GM10248 (cell line): ENCODE measurements around the gene RGP1.

Source experiments
- CTCF ChIA-PET: fragments of 300-600 bp; sonication (Branson Sonifier 250); formaldehyde crosslinking; extraction: SDS; loops from one replicate; lab custom pipeline; 2021; ENCODE audit warnings: antibody characterized with exemption; lab: Yijun Ruan, JAX
- POLR2A ChIA-PET: fragments of 350-650 bp; sonication (Branson Sonifier 250); formaldehyde crosslinking; extraction: SDS; loops from one replicate; lab custom pipeline; 2020; ENCODE audit warnings: antibody characterized with exemption; lab: Yijun Ruan, JAX
- DNase-seq: peaks from one replicate; pipeline ENCODE4 v3.0.0; 2012; ENCODE audit errors: extremely low spot score
- TF ChIP-seq, protein P1 (sequence below): IDR thresholded peaks from 2 replicates; pipeline ENCODE4 v1.5.1; 2012; ENCODE audit warnings: mild to moderate bottlenecking, low read depth; ENCODE audit errors: extremely low read depth, missing control alignments, control extremely low read depth

Gene RGP1

DNA sequence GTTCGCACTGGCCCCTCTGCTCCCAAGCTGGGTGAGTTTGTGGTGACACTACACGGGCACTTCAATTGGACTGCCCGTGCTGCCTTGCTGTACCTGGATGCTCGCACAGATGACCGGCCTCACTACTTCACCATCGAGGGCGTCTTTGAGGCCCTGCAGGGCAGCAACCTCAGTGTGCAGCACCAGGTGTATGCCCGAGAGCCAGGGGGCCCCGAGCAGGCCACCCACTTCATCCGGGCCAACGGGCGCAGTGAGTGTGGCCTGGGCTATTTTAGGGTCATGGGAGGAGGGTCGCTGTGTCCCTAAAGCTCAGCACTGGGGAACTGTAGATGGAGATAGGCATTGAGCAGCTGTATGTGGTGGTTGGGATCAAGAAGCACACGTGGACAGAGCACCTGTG lies 43.7 kb downstream of the RGP1 start:
- TF ChIP-seq, protein P1, sequence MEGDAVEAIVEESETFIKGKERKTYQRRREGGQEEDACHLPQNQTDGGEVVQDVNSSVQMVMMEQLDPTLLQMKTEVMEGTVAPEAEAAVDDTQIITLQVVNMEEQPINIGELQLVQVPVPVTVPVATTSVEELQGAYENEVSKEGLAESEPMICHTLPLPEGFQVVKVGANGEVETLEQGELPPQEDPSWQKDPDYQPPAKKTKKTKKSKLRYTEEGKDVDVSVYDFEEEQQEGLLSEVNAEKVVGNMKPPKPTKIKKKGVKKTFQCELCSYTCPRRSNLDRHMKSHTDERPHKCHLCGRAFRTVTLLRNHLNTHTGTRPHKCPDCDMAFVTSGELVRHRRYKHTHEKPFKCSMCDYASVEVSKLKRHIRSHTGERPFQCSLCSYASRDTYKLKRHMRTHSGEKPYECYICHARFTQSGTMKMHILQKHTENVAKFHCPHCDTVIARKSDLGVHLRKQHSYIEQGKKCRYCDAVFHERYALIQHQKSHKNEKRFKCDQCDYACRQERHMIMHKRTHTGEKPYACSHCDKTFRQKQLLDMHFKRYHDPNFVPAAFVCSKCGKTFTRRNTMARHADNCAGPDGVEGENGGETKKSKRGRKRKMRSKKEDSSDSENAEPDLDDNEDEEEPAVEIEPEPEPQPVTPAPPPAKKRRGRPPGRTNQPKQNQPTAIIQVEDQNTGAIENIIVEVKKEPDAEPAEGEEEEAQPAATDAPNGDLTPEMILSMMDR: no peak
- CTCF ChIA-PET: interaction anchor here (1.3 to 2.4 kb wide), 4 partner anchors 19 to 89 kb away, joined by 4 to 9 read pairs (median 8); partner anchors contain the start of gene SPAG8
- POLR2A ChIA-PET: no interaction called here
- no peak for DNase-seq

DNA sequence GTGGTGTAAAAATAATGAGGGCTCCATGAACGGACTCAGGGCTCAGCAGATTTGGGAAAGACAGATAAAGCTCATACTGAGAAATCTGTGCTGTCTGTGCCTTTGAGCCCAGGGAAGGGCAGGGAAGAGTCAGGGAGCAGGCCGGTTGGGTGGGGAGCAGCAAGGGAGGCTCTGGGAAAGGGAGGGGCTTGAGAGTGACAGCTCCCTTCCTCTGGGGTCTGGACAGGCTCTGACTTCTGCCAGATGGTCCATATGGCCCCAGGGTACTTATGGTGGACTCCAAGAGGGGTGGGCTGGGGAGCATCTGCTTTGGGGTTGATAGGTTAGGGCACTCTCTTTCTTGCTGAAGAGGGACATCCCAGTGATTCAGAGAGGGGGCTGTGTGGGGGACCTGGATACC lies 44.4 kb downstream of the RGP1 start:
- TF ChIP-seq, protein P1: no peak
- ChIA-PET CTCF (interaction anchor here (1.3 to 2.4 kb wide), 4 partner anchors 19 to 89 kb away, joined by 4 to 9 read pairs (median 8); partner anchors contain the start of gene SPAG8), POLR2A (no interaction called here)
- DNase-seq: no peak

DNA sequence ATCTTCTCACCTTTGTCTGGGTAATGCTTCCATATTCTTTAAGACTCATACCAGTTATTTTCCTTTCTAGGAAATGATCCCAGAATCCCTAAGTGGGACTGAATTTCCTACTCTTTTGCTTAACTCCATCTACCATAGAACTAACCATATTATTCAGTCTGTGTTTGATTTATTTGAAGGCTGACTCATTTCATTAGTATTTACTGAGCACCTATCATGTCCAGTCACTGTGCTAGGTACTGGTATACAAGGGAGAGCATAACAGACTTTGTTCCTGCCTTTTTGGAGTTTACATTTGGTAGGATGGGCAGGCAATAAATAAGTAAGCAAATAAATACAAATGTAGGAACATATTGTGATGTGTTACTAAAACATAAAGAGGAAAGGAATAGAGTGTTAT lies 46.6 kb downstream of the RGP1 start:
- ChIA-PET CTCF (interaction anchor here (3.3 to 7.0 kb wide), 2 partner anchors 16 to 30 kb away, joined by 12 to 47 read pairs; partner anchors contain the start of genes HINT2 and SPAG8), POLR2A (no interaction called here)
- TF ChIP-seq, protein P1: no peak
- DNase-seq: no peak

DNA sequence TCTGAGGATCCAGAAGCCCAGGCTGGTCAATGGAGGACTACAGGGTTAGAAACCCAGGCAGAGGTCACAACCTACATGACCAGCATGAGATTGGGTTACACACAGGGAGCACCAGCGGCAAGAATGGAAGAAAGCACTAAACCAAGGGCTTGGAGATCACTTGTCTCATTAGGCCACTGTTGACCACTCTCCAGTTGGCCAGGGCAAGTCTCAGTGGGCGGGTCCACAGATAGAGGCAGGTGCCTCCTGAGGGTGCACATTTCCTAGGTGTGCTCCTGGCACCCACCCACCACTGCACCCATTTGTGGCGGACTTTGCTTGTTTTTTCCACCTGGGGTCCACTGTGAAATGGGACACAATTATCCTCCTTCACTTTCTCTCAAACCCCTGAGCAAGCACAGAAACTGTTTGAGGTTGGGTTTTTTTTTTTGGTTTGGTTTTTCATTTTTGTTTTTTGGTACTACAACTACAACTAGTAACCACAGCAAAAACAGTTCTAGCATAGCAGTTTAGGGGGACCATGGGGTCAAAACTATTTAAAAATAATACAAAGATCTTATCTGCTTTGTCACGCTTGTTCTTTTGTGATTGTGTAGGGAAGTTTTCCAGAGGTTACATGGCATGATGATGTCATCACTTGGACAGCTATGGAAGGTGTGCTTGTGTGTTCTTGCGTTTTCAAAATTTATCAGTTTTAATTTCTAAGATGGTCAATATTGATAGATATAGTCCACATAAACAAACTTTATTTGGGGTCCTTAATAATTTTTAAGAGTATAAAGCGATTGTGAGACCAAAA lies 48.4 kb downstream of the RGP1 start:
- ChIA-PET POLR2A (interaction anchor here (0.5 kb wide), 1 partner anchor 1955 kb away, joined by 8 read pairs; no protein-coding TSS in a partner anchor), CTCF (interaction anchor here (0.7 to 13.0 kb wide), 8 partner anchors 8 to 100 kb away, joined by 3 to 72 read pairs (median 8); partner anchors contain the start of genes HINT2 and SPAG8)
- DNase-seq: no peak
- TF ChIP-seq, protein P1: no peak

DNA sequence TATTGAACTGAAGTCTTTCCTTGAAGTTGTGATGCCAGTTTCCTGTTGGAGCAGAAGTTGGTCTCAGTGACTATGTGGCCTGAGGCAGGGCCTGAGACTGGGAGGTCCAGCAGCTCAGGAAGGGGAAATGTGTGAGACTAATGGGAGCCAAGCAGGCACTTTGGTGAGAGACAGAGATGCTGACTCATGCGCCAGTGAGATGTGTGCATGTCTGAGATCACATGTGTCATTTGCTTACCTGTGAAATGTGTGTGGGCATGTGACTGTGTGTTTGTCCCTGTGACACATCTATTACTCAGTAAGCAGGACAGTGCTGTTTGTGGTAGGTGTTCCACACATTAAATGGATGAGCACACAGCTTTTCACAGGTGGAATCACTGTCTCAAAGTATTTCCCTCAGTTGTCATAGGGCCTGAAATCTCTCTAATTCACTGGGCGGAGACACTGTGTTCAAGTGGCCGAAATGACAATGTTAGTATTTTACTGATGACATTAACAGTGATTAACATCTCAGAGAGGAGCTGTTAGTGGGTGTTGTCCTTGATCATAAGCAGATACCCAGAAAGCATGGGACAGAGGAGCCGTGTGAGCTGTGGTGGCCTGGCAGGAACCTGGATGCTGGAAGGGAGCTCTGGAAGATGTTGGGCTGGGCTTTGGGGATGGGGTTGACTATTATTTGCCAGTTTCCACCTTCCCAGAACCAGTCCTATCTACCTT lies 49.7 kb downstream of the RGP1 start:
- DNase-seq: no peak
- ChIA-PET POLR2A (no interaction called here), CTCF (interaction anchor here (3.7 to 13.0 kb wide), 3 partner anchors 9 to 27 kb away, joined by 14 to 72 read pairs (median 47); partner anchors contain the start of genes HINT2 and SPAG8)
- TF ChIP-seq, protein P1: no peak

DNA sequence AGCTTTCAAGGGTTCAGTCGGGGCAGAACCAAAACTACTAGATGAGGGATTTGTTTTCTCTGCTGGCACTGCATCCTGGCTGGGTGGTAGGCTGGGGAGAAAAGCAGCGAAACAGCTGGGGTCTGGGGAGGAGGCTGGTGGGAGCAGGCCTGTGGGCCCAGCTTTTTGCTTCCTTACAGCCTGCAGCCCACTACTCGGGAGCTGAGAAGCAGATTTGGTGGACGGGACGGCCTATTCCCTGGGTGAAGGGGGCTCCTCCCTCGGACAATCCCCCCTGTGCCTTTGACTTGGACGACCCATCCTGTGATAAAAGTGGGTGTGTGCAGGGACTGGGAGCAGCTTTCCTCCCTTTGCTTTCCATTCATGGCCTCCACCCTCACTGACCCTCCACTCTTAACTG lies 51.4 kb downstream of the RGP1 start:
- DNase-seq: no peak
- ChIA-PET POLR2A (no interaction called here), CTCF (interaction anchor here (1.2 to 13.0 kb wide), 5 partner anchors 11 to 82 kb away, joined by 3 to 72 read pairs (median 14); partner anchors contain the start of genes GBA2, HINT2, RGP1 and SPAG8)
- TF ChIP-seq, protein P1: no peak
